ENCODE data around the gene NCMAP. TPM values are rescaled to one million over a fixed set of nuclear protein-coding genes. Genes with fewer than 3 reads are reported as not detected.

The NCMAP gene
- total RNA-seq = not detected in 2 replicates

GRCh38 chr1:24555591-24556413 lies at the start of gene NCMAP:
Gene NCMAP (plus strand): TSS chr1:24556087. CDS start chr1:24595431, 39,344 bp downstream.

DNA sequence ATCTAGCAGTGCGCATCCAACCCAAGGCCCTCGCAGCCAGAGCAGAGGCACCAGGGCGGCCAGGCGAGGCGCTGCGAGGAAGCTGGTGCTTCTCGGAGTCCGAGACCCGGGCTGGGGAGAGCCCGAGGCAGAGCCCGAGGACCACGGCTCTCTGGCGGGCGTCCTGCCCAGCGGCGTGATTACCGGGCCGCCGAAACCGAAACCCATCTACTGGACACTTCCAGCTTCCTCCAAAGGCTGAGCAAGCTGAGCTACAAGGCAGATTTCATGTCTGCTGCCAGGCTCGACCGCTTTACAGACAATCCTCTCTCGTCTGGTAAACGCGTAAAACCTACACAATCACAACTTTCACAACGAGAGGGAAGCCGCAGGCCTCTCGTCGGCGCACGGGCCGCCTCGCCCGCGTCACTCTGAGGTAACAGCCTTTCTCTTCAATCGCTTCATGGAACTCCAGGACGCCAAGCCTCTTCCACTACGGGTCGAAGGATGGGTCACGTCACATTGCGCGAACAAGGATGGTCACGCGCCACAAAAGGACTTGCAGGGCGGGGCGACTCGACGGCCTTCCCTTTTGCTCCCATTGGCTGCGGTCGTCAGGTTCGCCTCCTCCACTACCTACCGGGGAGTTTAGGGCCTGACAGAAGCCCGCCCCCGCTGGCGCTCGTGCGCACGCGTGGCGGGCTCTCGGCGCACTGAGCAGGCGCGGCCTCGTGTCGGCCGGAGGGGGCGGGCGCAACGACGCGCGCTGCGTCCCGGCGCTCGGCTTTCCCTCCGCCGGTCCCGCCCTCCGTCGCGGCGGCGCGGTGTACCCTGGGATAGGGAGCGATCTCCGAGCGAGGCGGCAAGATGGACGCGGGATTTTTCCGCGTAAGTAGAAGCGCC lies 86.8 kb downstream of the NCMAP start, which contains the start of gene SRRM1:
SRRM1 (plus strand) TSS at position 822 of the 882 bp plus-strand sequence; CDS start at position 847, 25 bp downstream.

Small RNA genes lying within 50 kb of the gene (small RNA-seq; reads per million reads assigned to genes)
- gene RF00019 = not detected

Other genes starting within 250 kb of the NCMAP start
- not detected in 2 replicates for gene GRHL3, start 236.7 kb upstream of the NCMAP start, total RNA-seq
- 3.3 and 5.1 TPM in 2 replicates for gene STPG1, start 142.3 kb upstream of the NCMAP start, total RNA-seq
- gene NIPAL3, start 140.3 kb upstream of the NCMAP start, total RNA-seq = 16.9 and 17.2 TPM in 2 replicates
- 3.7 and 8.5 TPM in 2 replicates for gene RCAN3, start 53.3 kb upstream of the NCMAP start, total RNA-seq
- 32.7 and 61.4 TPM in 2 replicates for gene SRRM1, start 87.2 kb downstream of the NCMAP start, total RNA-seq
- 245 and 302 TPM in 2 replicates for gene CLIC4, start 189.4 kb downstream of the NCMAP start, total RNA-seq

Data from subcutaneous preadipocyte (primary cell).